GF-D8 (cell line): ENCODE results near the gene MYOG.

Experiments
- DNase-seq: peaks from one replicate; lab custom pipeline; 2025; lab: John Stamatoyannopoulos, UW

The MYOG gene

DNA sequence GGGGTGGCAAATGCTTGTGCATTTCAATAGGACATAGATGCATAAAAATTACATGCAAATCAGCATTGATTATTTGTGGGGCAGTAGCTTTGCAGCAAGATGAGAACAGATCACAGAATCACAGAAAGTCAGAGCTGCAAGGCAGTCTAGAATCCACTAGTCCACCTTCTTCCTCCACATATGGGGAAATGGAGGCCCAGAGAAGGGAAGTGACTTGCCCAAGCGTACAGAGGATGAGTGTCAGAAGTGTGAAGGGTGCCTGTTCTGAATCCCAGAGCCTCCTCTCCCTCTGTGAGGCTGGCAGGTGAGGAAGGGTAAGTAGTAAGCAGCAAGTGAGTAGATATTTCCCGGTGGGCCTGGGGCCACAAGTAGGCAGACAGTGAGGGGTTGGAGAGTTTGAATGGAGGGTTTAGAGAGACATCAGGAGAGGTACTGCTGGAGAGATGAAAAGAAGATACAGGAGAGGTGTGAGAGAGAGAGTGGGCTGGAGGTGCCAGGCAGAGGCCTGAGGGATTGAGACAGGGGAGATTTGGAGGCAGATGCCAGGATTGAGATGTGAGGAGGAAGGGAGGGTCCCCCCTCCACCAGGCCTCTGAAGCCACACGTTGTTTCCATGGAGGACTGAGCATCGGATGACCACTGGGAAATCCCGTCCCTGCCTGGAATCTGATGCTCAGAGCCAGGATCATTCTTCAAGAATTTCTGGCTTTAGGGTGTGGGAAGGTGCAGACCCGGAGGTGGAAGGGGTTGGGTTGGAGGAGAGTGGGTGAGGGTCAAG is 4.8 kb upstream of the MYOG start:
- DNase-seq, result no peak

DNA sequence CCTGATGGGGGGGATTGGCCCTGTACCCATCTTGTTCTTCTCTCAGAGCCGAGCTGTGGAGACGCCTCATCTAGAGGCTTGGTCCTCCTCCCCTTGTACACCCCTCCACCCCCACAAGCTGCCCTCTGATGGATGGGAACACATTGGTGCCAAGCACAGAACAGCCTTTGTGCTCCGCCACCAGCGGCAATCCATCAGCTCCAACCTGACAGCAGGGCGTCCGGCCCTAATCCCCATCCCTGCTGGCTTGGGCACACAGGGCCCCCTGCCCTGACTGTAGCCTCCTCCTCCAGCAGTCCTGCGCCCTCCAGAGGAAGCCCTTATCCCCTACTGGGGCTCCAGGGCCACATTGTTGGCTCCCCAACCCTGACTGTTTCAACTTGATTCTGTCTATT is 3.8 kb upstream of the MYOG start:
- no peak for DNase-seq

DNA sequence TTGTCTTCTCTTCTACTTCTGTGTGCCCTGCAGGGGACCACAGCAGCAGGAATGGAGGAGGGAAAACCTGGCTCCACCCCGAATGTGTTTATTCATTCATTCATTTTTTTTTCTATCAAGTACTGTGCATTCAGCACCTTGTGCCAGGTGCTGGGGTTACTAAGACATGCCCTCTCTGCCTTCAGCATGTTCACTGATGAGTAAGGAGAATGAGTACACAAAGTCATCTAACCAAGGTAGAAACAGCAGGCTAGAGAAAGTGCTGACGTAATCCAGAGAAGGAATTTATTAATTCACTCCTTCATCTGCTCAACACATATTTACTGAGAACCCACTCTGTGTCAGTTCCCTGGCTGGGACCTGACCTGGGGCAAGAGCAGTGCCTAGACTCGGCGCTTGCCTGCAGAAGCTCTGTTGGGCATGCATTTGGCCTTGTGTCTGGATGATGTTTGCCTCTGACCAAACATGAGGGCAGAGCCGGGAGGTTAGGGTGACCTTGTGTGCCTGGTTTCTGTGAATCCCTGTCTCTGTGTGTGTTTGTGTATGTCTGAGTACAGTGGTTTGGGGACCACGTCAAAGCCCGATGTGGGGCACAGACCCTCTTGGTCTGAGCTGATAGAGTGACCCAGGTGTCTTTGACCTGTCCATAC is 3.3 kb upstream of the MYOG start:
- DNase-seq, result no peak

- DNase-seq, result no peak
Observed at GRCh38 chr1:203088441-203088840, 2.6 kb upstream of the MYOG start.

- DNase-seq, result no peak
Observed at GRCh38 chr1:203086992-203087763, 1.4 kb upstream of the MYOG start.

GRCh38 chr1:203084588-203085527 is 954 bp downstream of the MYOG start:
- no peak for DNase-seq

DNA sequence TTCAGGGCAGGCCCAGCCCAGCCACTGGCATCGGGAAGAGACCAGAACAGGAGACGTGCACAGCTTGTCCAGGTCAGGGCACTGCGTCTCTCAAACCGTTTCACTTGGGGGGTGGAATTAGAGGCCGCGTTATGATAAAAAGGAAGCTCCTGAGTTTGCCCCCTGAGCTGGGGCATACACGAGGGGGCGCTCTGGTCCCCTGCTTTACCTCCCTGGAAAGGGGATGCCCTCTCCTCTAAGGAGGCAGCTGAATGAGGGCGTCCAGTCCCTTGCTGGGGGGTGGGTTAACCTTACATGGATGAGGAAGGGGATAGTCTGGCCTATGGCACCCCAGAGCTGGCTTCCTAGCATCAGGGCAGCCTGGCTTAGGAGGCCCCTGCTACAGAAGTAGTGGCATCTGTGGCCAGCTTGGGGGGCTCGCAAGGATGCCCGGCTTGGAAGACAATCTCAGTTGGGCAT is 2.3 kb downstream of the MYOG start:
- no peak for DNase-seq

DNA sequence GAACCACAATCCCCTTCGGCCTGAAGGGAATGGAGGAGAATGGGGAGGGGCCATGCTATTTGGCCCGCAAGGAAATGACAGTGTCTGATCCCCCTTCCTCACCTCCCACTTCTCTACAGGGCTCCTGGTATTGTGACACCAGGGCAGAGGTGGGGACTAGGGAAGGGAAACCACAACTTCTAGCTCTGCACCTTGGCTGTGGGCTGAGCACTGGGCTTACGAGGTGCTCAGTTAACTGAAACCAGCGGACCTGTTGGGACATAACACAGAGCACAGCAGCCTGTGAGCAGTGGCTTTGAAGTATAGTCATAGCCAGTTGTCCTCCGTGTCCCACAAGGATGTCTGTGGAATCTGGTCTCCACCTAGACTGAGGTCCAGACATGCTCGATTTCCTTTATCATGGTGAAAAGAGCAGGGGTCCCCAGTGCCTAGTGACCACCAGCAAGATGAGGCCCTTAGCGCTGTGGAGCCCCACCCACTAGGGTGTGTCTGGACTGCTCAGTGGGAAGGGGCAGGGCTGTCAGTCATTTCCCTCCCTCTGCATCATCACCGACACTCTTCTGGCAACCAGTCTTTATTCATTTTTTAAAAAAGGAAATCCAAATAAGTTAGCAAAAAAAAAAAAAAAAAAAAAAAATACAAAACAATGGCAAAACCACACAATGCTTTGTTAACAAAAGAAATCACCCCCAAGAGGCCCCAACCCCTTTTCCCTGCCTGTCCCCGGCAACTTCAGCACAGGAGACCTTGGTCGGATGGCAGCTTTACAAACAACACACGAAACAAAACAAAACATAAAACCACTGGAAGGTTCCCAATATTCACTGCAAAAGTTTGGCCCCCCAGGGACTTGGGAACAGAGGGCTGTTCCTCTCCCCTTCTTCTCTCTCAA is 3.0 kb downstream of the MYOG start:
- DNase-seq, result no peak

DNA sequence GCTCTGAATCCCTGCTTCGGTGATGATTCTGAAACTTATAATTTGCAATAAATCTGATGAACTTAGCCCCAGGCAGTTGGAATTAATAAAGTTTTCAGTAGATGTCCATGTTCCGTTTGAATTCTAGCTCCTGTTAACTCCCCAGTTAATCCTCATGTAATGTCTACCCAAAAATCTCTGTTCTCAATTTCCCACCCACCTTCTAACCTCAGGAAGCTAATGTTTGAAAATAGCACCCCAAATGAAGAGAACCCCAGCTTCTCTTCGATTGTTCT is 3.6 kb downstream of the MYOG start:
- DNase-seq, result no peak

- no peak for DNase-seq
Observed at GRCh38 chr1:203081465-203082230, 4.2 kb downstream of the MYOG start.

- no peak for DNase-seq
Observed at GRCh38 chr1:203080456-203080855, 5.4 kb downstream of the MYOG start.

DNA sequence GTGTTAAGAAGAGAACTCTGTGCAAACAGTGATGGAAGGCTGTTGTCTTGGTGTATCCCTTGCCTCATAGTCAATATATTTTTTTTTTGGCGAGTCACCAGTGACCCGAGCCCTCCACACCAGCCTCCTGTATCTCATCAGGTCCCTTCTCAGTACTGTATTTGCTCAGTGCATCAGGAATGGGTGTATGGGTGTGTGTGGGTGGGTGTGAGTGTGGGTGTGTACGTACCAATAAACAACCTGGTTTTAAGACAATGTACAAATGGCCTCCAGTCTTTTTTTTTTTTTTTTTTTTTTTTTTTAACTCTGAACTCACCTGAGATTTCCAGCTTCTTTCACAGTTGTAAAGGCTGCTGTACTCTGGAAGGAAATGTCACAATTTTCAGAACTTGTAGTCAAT is 7.3 kb downstream of the MYOG start:
- no peak for DNase-seq

GRCh38 chr1:203077956-203078355 is 7.9 kb downstream of the MYOG start:
- no peak for DNase-seq

DNA sequence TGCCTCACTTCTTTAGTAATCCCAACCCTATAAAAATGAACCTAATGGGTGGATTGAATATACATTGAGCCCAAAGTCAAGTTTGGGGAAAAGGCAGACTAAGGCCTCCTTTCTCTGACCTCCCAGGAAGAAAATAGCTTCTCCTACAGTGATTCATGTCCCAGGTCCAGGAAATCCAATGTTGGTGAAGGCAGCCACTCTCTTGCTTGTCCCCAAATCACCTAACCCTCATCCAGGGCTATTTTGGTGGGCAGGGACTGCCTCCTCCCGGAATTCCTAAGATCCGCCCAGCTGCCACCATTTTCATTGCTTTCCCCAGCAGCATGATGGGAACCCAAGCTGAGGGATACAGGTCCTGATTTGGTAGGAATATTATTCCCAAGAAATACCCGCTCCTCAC is 8.4 kb downstream of the MYOG start:
- no peak for DNase-seq

DNA sequence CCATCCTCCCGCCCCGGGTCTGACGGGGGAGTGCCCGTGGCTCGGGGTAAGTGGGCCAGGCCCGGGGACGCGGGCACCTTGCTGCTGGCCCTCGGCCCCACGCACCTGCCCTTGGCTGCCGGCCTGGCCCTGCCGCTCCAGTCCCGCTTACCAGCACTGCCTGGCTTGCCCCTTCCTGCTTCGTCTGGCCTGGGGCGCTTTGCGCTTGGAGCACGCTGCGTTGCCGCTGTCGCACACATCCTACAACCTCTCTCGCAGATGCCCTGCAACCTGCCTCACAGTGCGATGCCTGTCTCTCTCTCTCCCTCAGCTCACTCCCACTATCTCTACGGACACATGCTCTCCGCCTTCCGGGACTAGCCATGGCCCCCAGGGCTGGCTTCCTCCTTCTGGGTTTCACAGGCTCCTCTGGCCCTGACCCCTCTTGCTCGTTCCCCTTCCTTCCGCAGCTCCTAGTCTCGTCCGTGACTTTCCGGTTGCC is 9.7 kb downstream of the MYOG start:
- no peak for DNase-seq

DNA sequence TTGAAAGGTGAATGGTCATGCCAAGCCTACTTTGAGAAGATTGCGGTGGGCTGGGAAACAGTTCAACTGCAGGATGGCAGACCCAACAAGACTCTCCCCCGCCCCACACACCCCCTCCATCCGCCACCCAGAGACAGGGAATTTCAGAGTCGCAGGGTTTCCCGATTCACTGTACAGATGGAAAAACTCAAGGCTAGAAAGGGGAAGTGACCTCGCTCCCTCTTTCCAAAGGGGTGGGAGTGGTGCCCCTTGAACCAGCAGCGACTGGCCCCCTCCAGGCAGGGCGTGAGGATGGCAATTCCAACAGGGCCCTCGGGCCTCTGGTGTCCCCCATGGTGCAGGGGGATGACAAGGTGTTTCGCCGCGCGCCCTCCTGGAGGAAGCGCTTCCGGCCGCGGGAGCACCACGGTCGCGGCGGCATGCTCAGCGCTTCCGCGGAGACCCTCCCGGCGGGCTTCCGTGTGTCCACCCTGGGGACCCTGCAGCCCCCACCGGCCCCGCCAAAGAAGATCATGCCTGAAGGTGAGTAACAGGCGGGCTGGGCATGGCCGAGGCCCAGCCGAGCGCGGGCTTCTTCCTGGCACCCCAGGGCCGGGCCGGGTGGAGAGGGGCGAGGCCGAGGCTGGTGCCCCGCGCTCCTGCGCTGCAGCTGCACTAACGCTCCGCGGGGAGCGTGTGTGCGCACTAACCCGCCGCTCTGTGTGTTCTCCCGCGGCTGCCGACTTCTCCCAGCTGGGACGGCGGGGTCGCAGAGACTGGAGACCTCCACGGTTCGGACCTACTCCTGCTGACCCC is 10.4 kb downstream of the MYOG start:
- no peak for DNase-seq

GRCh38 chr1:203074610-203075009 is 11.2 kb downstream of the MYOG start:
- no peak for DNase-seq

DNA sequence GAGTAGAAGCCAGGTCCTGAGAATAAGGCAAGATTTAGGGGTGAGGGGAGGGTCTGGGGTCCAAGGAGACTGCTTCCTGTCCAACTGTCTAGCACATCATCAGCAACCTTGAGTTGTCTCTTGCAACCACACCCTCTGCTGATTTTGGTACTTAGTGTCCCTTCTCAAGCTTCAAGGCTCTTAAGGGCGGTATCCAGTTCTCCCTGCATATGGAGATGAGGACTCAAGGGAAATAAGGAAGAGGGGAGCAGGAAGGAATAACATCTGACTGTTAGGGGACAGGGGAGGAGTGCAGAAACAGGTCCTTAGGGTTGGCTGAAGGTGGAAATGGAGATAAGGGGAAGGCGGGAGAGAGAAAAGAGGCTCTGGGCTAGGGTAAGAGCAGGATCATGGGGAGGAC is 12.3 kb downstream of the MYOG start:
- no peak for DNase-seq

DNA sequence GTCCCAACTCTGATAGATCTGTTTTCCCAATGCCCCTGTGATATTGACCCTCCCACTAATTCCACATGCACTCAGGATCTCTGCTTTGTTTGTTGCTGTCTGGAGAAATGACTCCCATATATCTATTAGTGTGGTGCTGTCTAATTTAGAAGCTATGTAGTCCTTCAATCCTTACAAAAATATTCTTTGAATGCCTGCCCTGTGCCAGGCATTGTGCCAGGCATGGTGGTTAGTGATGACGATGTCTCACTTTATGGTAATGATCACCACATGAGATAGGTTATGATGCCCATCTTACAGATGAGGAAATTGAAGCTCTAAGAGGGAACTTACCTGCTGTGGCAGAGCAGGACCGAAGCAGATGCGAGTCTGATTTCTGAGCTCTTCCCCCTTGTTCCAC is 12.9 kb downstream of the MYOG start:
- no peak for DNase-seq
